Measurements from ENCODE around the gene FEZ2.

GRCh38 chr2:36584148-36584794 lies 13.7 kb downstream of the FEZ2 start:
- TF ChIP-seq CREB1 (IDR thresholded peaks at IDR 0.05; ENCODE audit: low read depth) (no peak), TAF1 (IDR thresholded peaks at IDR 0.05; ENCODE audit: low read depth) (no peak), EP300 (IDR thresholded peaks at IDR 0.05; ENCODE audit: borderline replicate concordance) (no peak), USF1 (IDR thresholded peaks at IDR 0.05) (no peak), MAX (IDR thresholded peaks at IDR 0.05) (no peak), FOXM1 (IDR thresholded peaks at IDR 0.05; ENCODE audit: borderline replicate concordance, low read depth) (no peak), REST (IDR thresholded peaks at IDR 0.05; ENCODE audit: low read depth) (no peak), CEBPB (IDR thresholded peaks at IDR 0.05) (no peak), ZBTB7A (IDR thresholded peaks at IDR 0.05; ENCODE audit: low read depth) (no peak)
